ENCODE results near the gene GBX2.

The GBX2 gene

GRCh38 chr2:236180831-236181453, 12.8 kb upstream of the GBX2 start:
- DNase-seq (ENCODE audit: low read depth): peak; percentile 24

- DNase-seq (ENCODE audit: low read depth): no peak
These were observed 12.1 kb upstream of the GBX2 start for GRCh38 chr2:236180076-236180816.

GRCh38 chr2:236179236-236180075, 11.3 kb upstream of the GBX2 start:
- no peak for DNase-seq (ENCODE audit: low read depth)

GRCh38 chr2:236178890-236179235, 10.7 kb upstream of the GBX2 start:
- DNase-seq (ENCODE audit: low read depth): no peak

GRCh38 chr2:236177967-236178889, 10.0 kb upstream of the GBX2 start:
- no peak for DNase-seq (ENCODE audit: low read depth)

- no peak for DNase-seq (ENCODE audit: low read depth)
These were observed 9.4 kb upstream of the GBX2 start for GRCh38 chr2:236177604-236177966.

GRCh38 chr2:236176951-236177350, 8.8 kb upstream of the GBX2 start:
- no peak for DNase-seq (ENCODE audit: low read depth)

- no peak for DNase-seq (ENCODE audit: low read depth)
These were observed 8.2 kb upstream of the GBX2 start for GRCh38 chr2:236176417-236176816.

- DNase-seq (ENCODE audit: low read depth): no peak
These were observed 7.5 kb upstream of the GBX2 start for GRCh38 chr2:236175548-236176150.

GRCh38 chr2:236173729-236174607, 5.8 kb upstream of the GBX2 start:
- no peak for DNase-seq (ENCODE audit: low read depth)

GRCh38 chr2:236173036-236173728, 5.0 kb upstream of the GBX2 start:
- no peak for DNase-seq (ENCODE audit: low read depth)

GRCh38 chr2:236172255-236173035, 4.3 kb upstream of the GBX2 start:
- DNase-seq (ENCODE audit: low read depth): no peak

GRCh38 chr2:236171680-236172254, 3.6 kb upstream of the GBX2 start:
- DNase-seq (ENCODE audit: low read depth): no peak

GRCh38 chr2:236171181-236171679, 3.0 kb upstream of the GBX2 start:
- no peak for DNase-seq (ENCODE audit: low read depth)

- DNase-seq (ENCODE audit: low read depth): no peak
These were observed 2.5 kb upstream of the GBX2 start for GRCh38 chr2:236170590-236171165.

- no peak for DNase-seq (ENCODE audit: low read depth)
These were observed 1.8 kb upstream of the GBX2 start for GRCh38 chr2:236169741-236170589.

- no peak for DNase-seq (ENCODE audit: low read depth)
These were observed 1.1 kb upstream of the GBX2 start for GRCh38 chr2:236169151-236169721.

Data from non-pigmented ciliary epithelial cell (primary cell).